ENCODE data around the gene FBH1.
"Not testable (repeated sequence)": the region's sequence is repeated elsewhere in the genome, so short reads cannot be mapped to it uniquely, and the experiment has no call there.

The FBH1 gene

DNA sequence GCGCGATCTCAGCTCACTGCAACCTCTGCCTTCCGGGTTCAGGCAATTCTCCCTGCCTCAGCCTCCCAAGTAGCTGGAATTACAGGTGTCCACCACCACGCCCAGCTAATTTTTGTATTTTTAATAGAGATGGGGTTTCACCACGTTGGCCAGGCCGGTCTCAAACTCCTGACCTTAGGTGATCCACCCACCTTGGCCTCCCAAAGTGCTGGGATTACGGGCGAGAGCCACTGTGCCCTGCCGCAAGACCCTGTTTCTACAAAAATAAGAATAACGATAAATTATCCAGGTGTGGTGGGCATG lies 70.9 kb downstream of the FBH1 start:
- DNase-seq: not testable (repeated sequence)

DNA sequence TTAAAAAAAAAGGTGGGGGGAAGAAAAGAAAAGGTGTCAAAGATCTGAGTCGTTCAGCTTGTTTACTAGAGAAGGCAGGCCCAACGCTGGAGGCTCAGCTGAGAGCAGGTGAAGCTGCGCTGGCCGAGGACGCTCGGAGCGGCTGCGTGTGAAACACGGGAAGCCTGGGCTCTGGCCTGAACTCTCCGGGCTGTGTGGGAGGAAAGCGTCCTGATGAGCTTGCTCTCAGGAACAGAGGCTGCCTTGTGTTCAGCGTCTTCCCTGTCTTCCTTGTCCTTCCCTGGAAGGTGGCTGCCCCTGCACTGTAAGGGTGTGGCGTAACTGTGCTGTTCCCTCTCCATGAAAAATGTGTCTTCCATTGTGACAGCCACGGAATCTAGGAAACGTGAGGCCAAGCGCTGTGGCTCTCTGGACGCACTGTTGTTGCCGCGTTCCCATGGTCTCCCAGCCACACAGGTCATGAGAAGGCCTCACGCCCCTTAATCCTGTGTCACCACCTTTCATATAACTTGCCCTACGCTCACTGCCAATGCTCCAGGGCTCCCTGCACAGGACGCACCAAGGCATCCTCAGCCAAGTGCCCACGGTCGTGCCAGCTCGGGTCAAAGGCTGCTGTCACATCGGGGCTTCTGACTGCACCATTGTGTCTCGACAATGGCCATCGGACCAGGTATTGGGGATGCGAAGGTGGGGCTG lies 71.5 kb downstream of the FBH1 start:
- DNase-seq: no peak

DNA sequence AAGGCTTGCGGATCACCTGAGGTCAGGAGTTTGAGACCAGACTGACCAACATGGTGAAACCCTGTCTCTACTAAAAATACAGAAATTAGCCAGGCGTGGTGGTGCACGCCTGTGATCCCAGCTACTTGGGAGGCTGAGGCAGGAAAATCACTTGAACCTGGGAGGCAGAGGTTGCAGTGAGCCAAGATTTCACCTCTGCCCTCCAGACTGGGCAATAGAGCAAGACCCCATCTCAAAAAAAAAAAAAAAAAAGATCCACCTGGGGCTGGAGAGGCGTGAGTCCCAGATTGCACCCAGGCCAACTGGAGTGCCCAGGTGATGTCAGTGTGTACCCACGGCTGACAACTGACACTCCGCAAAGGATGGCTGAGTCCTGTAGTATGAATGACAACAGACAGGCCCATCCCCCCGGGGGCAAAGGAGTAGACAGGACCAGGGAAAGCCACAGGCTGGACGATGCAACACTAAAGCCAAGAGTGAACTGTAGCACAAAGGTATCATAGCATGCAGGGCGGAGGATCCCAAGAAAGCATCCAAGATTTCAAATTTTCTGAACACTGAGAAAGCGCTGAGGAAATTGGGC lies 72.4 kb downstream of the FBH1 start:
- not testable (repeated sequence) for DNase-seq

DNA sequence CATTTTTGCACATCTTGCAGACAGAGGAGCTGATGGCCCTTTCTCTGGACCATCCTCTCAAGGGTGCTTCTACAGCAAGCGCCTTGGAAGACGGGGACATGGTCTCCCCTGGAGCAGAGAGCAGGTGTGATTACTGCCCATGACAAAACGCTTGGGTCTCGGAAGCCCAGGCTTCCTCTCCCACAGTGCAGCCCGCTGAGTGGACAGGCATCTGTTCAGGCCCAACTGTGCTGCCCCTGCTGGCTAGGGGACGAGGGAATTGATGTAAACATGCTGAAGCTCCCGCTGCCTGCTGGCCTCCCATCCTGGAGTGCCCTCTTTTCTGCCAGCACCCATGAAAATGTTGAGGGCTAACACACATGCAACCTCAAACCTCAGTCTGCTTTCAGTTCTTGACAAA lies 73.0 kb downstream of the FBH1 start:
- no peak for DNase-seq

DNA sequence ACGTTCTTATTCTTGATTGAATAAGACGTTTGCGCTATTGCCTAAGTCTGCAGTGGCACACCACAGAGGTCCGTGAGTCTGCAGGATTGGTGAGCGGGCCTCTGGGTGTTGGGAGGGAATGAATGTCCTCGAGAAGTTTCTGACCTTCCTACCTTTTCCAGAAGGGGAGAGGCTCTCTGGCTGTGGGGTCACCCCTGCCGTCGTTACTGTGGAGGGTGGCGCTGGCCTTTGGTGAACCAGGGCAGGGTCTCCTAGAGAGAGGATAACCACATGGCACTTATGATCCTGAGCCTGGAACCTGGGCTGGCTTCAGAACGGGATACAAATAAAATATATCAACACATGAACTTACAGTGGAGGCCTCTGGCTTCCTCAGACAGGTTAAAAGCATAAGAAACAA lies 73.5 kb downstream of the FBH1 start:
- no peak for DNase-seq

DNA sequence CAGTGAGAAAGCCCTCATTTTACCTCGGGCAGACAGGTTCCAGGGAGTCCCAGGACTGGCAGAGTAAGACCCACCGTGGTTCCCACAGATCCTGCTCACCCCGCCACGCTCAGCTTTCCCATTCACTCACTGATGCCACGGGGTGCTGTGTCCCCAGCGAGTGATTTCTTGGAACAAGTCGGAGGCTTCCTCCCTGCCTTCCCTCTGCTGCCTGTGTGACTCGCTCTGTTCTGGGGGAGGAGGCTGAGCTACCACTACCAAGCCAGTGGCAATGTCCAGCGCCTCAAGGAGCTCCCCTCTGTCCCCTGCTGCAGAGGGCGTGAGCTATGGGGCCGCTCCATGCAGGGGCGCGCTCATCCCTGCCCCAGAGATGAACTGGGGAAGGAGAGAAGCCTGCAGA lies 74.7 kb downstream of the FBH1 start:
- no peak for DNase-seq

DNA sequence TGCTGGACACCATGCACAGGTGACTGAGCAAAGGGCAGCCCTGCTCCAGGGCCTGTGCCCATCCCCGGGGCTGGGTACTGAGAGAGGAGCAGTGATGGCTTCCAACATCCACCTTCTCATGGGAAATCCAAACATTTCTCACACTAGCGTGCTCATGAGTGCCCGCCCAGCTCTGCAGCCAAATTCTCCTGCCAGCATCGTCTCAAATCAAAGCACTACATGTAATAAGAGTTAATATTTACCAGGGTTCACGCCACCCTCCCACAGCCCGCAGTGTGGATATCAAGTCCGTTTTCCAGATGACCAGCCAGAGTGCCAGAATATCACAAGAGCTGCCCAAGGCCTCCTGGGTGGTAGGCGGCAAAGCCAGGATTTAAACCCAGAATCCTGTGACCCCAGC lies 75.2 kb downstream of the FBH1 start:
- no peak for DNase-seq

DNA sequence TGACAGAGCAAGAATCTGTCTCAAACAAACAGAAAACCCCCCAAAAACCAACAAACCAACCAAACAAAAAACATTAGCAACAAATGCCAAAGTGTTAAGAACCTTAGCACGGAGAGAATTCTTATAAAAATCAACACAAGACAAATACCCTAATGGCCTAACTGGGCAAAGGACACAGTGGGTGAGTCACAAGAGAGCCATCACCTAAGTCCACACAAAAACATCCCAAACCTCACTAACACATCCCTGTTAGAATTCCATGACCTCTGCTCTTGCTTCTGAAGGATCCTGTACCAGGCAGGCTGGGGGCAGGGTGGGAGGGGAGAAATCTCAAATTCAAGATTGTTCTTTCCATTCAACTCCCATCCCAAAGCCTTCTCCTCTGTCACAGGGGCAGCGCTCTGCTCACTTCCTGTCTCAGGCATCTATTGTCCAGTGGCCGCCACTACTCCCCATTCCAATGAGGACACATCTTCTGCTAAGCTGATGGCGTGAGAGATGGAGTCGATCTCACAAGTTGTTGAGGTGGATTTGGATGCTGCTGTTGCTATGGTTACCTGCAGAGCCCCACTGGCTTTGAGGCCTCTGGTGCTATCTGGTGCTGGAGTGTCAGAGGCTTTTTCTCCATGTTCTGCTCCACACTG lies 78.1 kb downstream of the FBH1 start:
- no peak for DNase-seq

DNA sequence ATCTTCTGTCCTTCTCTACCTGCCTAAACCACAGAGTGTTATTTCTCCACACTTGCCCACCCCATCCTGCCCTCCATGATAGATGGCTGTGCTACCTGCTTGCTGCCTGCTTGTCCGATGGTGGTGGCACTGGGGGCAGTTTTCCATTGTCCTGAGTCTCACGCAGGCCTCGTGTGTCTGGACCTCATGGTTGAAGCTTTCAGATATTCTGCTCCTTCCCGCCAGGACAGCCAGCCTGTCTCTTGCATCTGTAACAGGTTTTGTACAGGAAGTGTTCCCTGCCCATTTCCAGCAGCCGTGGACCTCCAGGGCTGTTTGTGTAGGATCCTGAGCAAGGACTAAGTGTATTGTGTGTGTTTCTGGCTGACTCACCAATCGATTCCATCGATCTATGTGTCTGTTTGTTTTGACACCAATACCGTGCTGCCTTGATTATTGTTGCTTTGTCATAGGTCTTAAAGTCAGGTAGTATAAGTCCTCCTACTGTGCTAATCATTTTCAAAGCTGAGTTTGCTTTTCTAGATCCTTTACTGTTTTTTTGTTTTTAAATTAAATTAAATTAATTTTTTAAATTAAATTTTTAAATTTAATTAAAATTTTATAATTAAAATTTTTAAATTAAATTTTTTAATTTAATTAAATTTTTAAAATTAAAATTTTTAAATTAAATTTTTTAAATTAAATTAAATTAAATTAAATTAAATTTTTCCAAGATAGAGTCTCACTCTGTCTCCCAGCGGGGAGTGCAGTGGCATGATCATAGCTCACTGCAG lies 78.8 kb downstream of the FBH1 start:
- DNase-seq: no peak

DNA sequence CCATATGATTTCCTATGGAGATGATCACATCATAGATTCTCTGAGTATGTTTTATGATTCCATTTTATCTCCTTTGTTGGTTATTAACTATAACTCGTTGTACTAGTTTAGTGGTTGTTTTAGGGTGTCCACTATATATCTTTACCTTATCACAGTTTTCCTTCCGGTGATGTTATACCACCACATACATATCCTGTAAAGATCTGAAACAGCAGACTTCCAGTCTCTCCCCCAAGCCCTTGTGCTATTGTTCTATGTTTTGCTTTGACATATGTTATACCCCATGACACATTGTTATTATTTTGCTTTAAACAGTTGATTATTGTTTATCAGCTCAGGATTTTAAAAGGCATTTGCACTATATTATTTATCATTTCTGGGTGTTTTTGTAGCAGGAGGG lies 80.0 kb downstream of the FBH1 start:
- DNase-seq: no peak

DNA sequence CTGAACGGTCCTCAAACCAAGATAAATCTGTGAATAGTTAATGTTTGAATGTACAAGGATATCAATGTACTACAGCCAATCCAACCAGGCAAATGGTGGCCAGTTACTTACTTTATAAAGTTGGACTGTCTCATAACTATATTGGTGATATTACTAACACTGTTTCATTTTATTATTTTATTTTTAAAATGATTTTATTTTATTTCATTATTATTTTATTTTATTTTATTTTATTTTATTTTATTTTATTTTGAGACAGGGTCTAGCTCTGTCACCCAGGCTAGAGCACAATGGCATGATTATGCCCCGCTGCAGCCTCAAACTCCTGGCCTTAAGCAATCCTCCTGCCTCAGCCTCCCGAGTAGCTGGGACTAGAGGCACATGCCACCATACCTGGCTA lies 80.5 kb downstream of the FBH1 start:
- no peak for DNase-seq

DNA sequence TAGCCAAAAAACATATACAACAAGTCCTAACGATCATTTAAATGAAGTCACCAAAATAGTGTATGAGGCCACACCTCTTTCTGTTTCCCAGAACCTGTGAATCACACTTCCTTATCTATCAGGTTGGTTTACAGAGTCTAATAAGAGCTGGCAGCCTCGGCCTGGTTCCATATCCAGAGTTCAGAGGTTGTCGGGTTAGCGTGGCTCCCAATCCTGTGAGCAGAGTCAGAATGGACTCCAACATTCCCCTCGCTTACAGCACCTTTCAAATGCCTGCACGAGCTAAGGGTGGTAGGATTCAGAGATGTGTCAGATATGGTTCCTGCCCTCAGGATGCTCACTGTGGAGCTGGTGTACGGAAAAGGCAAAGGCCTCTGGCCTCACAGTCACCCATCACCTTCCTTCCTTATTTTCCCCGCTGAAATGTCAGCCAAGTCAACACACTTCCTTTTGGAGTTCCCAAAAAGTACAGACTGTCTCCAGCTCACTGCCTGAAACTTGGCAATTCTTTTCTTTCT lies 81.3 kb downstream of the FBH1 start:
- no peak for DNase-seq

DNA sequence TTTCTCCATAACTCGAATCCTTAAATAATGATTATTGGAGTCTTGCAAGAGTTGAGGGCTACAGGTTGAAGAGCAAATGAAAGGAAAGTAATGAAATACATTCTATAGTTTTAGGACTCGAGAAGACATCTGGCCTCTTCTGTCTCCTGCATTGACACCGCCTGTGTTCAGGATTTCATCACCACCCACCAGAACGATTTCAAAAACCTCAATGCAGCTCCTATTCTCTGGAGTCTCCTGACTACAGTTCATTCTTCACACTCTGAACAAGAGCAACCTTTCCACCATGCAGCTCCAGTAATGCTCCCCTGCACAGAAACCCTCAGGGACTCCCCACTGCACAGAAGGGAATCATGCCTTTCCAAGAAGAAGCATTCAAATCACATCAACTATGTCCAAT lies 81.8 kb downstream of the FBH1 start:
- no peak for DNase-seq

DNA sequence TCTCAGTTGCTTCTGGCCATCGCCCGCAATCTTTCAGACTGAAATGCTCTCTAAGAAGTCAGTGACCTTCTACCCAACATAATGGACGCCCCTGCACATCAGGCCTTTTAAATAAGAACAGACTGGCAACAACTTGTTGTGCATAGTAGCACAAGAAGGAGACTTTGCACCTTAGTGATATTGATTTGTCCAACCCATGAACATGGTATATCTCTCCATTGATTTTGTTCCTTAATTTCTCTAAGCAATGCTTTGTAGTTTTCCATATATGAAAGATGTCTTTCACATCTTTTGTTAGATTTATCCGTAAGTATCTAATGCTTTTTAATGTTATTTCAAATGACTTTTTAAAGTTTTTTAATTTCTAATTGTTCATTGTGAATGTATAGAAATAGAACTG lies 83.0 kb downstream of the FBH1 start:
- DNase-seq: no peak

DNA sequence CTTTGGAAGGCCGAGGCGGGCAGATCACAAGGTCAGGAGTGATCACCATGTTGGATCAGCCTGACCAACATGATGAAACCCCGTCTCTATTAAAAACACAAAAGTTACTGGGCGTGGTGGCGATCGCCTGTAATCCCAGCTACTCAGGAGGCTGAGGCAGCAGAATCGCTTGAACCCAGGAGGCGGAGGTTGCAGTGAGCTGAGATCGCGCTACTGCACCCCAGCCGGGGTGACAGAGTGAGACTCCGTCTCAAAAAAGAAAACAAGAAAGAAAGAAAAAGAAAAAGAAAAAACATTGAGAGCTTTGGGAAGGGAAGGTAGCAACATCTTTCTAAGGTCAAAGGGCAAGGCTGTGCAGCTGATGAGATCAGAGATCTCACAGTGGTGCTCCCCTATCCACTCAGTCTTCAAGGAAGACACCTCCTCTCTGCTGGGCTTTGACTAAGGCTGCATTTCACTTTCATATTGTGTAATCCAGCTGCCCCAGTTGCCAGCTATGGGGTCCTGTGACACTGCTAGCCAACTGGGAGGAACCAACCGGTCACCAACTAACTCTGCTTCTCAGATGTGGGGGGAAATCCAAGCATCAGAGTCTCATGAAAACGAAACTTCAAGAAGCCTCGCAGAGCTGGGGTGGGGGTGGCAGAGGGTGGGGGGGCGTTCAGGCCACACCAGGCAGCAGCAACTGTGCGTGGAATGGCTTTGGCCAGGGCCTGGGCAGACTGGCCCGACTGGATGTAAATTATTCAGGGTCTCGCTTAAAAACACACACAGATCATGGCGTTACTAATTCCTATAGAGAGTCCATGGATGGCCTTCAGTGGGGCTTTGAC lies 85.8 kb downstream of the FBH1 start:
- no peak for DNase-seq

DNA sequence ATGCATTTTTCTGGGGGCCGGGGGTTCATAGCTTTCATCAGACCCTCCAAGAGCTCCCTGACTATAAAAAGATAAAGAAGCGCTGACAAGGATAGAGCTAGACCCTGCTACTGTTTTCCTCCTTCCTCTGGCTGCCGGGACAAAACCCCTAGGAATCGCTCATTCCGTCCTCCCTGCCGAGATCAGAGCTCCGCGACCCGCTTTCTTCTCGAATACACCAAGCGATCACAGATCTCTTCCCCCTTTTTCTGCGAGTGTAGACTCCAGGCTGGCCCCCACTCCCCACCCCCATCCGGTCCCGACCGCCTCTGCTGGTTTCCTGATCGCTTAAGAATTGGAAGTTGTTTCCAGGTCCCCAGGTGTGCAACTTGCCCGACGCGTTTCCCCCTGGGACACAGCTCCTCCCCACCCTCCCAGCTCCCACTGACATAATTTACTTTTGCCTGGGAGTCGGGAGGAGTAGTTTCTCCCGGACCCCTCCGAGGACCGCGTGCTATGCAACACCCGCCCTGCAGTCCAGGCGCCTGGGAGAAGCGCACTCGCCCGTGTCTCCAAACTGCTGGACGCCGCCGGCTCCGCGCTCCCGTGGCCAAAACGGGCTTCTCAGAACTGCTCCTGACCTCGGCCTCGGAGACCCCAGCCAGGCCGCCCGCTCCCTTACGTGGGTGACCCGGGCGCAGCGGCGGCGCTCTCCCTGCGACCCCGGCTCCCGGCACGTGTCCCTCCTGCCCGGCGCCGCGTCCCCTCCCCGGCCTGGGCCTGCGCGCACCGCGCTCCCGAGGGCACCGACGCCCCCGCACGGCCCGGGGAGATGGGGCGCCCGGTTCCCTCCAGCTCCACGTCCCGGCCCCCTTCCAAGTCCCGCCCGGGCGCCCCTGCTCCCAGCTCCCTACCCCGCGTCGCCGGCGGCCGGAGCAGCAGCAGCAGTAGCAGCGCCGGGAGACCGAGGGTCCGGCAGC lies 86.7 kb downstream of the FBH1 start:
- DNase-seq: no peak

DNA sequence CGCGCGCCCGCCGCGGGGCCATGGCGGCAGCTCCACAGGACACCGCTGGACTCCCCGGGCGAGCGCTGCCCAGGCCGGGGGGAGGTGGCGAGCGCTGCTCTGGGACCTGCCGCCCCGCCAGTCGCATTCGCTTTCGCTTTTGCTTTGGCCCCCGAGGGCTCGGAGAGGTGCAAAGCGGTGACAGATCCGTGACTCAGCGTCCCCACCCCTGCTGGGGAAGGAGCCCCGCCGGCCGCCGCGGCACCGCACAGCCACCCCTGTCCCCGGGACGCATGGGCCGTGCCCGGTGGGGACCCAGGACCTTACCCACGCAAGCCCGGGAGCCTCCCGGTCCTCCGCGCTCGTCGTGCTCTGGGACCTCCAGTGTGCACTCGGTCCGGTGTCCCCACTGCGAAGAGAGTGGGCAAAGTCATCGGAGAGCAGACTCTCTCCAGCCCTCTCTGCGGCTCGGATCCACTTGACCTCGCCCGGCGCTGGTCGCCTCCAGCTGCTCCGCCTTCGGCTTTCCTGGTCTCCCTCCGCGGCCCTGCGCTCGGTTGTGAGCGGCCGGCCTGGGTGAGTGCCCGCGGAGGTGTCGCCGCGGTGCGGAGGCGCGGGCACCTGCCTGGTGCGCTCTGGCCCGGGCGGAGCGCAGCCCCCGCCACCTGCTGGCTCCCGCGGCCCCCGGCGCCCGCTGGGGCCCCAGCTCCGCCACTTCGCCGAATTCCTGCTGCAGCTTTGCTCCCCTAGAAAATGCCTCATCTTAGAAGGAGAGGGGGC lies 87.6 kb downstream of the FBH1 start, which contains the start of gene IL15RA:
Gene IL15RA (minus strand): TSS at position 73 of the 759 bp plus-strand sequence. CDS start 51 bp downstream, at position 22.
- no peak for DNase-seq

DNA sequence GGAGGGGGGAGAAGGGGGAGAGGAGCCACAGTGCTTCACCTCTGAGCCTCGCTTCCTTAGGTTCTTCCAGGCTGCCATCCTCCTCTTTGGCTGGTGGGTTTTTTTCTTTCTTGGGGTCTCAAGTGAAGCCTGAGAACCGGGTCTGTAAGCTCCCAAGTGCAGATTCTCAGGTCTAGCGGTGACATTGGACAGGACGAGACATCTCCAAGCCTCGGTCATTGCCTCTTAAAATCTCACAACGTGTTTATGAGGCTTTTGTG lies 88.1 kb downstream of the FBH1 start:
- no peak for DNase-seq

DNA sequence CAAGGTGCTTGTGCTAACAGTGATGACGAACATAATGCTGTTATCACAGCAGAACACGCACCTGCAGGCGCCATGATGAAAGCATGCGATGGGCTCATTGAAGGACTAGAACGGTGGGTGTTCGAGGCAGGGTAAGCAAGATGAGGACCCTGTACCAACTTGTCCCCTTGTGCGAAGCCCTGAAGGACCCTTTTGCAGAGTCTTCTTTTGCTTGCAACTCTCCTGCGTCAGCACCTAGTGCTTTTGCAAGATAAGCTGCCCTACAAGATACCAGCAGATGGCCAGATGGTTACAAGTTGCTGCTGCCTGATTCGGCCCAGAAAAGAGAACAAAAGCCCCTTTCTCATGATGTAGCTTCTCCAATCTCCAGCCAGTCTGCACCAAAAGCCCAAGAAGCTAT lies 91.5 kb downstream of the FBH1 start:
- no peak for DNase-seq

DNA sequence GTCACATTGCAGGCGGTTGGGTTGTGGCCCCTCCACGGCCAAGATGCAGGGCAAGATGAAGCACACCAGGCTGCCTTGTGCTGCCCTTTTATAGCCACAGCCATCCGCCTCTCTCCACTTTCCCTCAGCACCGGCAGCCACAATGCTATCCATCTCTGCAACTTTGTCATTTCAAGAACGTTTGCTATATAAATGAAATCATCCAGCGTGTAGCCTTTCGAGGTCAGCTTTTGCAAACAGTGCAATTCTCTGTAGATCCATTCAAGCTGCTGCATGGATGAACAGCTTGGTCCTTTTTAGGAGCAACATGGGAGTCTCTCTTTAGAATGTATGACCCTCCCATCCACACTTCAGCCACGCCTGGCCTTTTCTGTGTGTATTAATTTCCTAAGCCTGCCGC lies 93.7 kb downstream of the FBH1 start:
- no peak for DNase-seq

DNA sequence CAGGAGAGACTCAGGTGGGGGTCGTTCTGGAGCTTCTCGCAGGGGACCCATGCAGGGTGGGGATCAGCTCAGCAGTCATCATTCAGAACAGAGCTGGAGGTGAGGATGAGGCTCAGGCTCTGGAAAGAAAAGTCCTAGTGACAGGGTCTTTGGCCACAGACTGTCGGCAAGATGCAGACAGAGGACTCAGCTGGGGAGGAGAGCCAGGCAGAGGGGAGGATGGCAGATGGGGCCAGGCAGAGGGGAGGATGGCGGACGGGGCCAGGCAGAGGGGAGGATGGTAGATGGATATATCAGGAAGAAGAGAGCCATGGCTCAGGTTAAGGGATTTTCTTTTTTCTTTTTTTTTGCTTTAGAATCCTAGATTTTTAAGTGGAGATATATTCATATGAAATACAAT lies 95.0 kb downstream of the FBH1 start:
- DNase-seq: no peak

All from COR-L47 (cell line).